Renal cortical epithelial cell (primary cell): ENCODE measurements around the gene CFAP97. TPM values are rescaled to one million over a fixed set of nuclear protein-coding genes. Genes with fewer than 3 reads are reported as not detected.
"Not testable (repeated sequence)": the region's sequence is repeated elsewhere in the genome, so short reads cannot be mapped to it uniquely, and the experiment has no call there.

ENCODE experiments used
- DNase-seq: peaks from one replicate; pipeline ENCODE4 v3.0.0-alpha.2; 2011; ENCODE audit warnings: low read depth
- total RNA-seq: library from RNA; depleted of rRNA; stranded (reverse); fragments of >200 nt; gene quantifications from 2 replicates; pipeline ENCODE4 v1.2.3, GENCODE V29; 2014

Gene CFAP97
- total RNA-seq, 1 donor from 2014 or later = 38.9 TPM

GRCh38 chr4:185222598-185222997, 18.8 kb upstream of the CFAP97 start:
- DNase-seq = peak; percentile 39

GRCh38 chr4:185221912-185222311, 18.1 kb upstream of the CFAP97 start:
- no peak for DNase-seq

- no peak for DNase-seq
Observed at GRCh38 chr4:185221491-185221890, 17.7 kb upstream of the CFAP97 start.

- peak; percentile 40 for DNase-seq
Observed at GRCh38 chr4:185219551-185220344, 15.9 kb upstream of the CFAP97 start.

GRCh38 chr4:185218312-185218711, 14.5 kb upstream of the CFAP97 start:
- no peak for DNase-seq

- DNase-seq = no peak
Observed at GRCh38 chr4:185217408-185217975, 13.7 kb upstream of the CFAP97 start.

- no peak for DNase-seq
Observed at GRCh38 chr4:185215261-185215660, 11.5 kb upstream of the CFAP97 start.

- DNase-seq = no peak
Observed at GRCh38 chr4:185213877-185214276, 10.1 kb upstream of the CFAP97 start.

GRCh38 chr4:185212581-185212980, 8.8 kb upstream of the CFAP97 start:
- no peak for DNase-seq

- no peak for DNase-seq
Observed at GRCh38 chr4:185211641-185212040, 7.8 kb upstream of the CFAP97 start.

GRCh38 chr4:185211035-185211434, 7.2 kb upstream of the CFAP97 start:
- DNase-seq = peak; percentile 13

GRCh38 chr4:185210102-185210981, 6.5 kb upstream of the CFAP97 start:
- DNase-seq = peak; percentile 34

- not testable (repeated sequence) for DNase-seq
Observed at GRCh38 chr4:185209852-185210101, 6.0 kb upstream of the CFAP97 start.

GRCh38 chr4:185209031-185209851, 5.4 kb upstream of the CFAP97 start, which contains the start of gene SNX25:
Gene SNX25 (plus strand): TSS chr4:185209598. CDS start chr4:185209827, 229 bp downstream.
- DNase-seq = peak; percentile 48

- DNase-seq = no peak
Observed at GRCh38 chr4:185207466-185207865, 3.7 kb upstream of the CFAP97 start.

- DNase-seq = no peak
Observed at GRCh38 chr4:185205697-185206342, 2.0 kb upstream of the CFAP97 start.

- DNase-seq = not testable (repeated sequence)
Observed at GRCh38 chr4:185205073-185205472, 1.3 kb upstream of the CFAP97 start.

- peak; percentile 46 for DNase-seq
Observed at GRCh38 chr4:185204238-185204910, 574 bp upstream of the CFAP97 start.

- no peak for DNase-seq
Observed at GRCh38 chr4:185202984-185203485, 765 bp downstream of the CFAP97 start.
